Dedifferentiated amniotic fluid mesenchymal stem cell (primary cell): ENCODE data around the gene KRTAP9-9.
"Not testable (repeated sequence)": the region's sequence is repeated elsewhere in the genome, so short reads cannot be mapped to it uniquely, and the experiment has no call there.

ENCODE experiments used
- DNase-seq: peaks from one replicate; pipeline ENCODE4 v3.0.0-alpha.2; 2016; ENCODE audit errors: extremely low spot score

KRTAP9-9 gene

GRCh38 chr17:41255381-41256290, at the start of gene KRTAP9-9:
TSS of gene KRTAP9-9 (plus strand) at chr17:41255384.
- not testable (repeated sequence) for DNase-seq

DNA sequence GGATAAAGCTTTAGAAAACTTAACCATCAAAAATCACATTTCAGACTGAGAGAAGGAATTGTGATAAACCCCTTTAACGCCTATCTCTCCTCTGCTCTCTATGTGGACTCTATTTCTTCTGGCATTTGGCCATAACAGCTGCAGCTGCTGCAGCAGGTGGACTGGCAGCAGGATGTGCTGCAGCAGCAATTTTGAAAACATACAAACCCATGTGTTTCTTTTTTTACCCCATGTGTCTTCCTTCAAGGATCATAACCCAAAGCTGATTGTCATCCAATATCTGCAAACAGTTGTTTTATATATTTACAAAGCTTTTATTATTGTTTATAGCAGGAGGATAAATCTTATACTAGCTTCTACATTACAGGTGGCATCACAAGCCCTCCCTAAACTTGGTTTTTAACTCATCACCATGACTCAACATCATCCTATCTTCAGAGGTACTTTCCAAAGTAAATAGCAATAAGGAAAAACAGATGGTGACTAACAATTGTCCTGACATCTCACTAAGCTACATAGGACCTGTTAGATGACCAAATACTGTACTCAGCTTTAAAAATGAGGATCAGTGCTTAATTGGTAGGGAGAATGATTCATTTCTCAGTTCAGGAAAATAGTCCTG, 43.2 kb upstream of the KRTAP9-9 start:
- DNase-seq: no peak

DNA sequence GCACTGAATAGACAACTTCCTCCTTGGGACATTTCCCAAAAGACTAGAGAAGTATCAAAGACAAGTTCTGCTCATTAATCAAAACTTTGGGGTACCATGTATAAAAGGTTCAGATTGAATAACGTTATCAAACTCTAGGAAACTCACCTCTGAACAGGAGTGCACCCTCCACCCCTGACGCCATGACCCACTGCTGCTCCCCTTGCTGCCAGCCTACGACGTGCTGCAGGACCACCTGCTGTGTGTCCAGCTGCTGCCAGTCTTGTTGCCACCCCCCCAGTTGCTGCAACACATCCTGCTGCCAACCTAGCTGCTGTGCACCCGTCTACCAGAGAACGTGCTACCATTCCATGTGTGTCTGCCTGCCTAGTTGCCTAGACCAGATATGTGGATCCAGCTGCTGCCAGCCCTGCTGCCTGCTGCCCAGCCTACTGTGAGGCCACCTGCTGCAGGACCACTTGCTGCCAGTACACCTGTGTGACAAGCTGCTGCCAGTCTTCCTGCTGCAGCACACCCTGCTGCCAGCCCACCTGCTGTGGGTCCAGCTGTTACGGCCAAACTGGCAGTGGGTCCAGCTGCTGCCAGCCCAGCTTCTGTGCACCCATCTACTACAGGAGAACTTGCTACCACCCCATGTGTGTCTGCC, 42.5 kb upstream of the KRTAP9-9 start:
- no peak for DNase-seq

DNA sequence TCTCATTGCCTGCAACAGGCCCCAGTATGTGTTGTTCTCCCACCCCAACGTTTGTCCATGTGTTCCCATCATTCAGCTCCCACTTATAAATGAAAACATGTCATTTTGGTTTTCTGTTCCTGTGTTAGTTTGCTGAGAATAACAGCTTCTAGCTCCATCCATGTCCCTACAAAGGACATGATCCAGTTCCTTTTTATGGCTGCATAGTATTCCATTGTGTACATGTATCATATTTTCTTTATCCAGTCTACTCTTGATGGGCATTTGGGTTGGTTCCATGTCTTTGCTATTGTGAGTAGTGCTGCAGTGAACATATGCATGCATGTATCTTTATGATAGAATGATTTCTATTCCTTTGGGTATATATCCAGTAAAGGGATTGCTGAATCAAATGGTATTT, 39.5 kb upstream of the KRTAP9-9 start:
- DNase-seq: no peak

- DNase-seq: peak; percentile 16
Observed at GRCh38 chr17:41223821-41224220, 31.4 kb upstream of the KRTAP9-9 start.

DNA sequence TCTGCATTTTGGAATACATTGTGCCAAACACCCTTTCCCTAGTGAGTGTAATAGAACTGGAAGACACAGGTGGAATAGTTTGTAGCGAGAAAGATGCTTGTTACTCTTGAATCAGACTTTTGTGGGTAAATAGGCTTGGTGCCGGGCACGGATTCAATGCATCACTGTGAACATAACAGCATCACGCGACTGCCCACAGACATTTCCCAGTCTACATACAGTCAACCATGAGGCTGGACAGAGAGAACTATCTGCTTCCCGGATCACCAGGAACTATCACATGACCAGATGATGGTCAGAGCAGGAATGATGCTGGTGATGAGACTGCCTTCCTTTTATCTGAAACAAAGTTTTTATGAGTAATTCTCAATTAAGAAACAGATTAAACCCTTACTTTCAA, 29.1 kb upstream of the KRTAP9-9 start:
- no peak for DNase-seq

GRCh38 chr17:41226598-41227095, 28.5 kb upstream of the KRTAP9-9 start, which contains the start of gene KRTAP9-2:
TSS of gene KRTAP9-2 (plus strand) at chr17:41226648. CDS start at chr17:41226655, 7 bp downstream.
- DNase-seq: not testable (repeated sequence)

DNA sequence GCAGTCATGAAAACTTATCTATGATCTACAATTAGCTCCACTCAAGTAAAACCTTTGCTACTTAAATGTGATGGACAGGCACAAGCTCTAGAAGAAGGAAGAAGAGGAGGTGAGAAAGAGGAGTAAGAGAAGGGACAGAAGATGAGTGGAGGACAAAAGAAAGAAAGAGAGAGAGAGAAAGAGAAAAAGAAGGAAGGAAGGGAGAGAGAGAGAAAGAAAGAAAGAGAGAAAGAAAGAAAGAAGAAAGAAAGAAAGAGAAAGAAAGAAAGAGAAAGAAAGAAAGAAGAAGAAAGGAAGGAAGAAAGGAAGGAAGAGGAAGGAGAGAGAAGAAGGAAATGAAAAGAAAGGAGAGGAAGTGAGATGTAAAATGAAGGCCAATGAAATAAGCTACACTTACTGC, 25.1 kb upstream of the KRTAP9-9 start:
- no peak for DNase-seq

DNA sequence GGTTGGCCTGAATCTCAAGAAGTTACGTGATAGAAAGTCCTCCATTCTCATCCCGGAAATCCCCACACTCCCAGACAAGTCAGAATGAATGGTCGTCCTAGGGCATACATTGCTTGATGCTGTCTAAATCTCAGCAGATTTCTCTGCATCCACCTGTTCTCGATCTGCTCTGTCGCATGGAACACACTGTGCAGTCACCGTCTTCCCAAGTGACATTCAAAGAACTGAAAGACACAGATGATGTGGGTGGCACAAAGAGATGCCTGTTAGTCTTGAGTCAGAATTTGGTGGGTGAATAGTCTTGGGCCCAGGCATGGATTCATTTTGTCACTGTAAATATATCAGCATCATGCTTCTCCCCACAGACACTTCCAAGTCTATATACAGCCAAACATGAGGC, 23.5 kb upstream of the KRTAP9-9 start:
- no peak for DNase-seq

GRCh38 chr17:41232399-41233105, 22.6 kb upstream of the KRTAP9-9 start, which contains the start of gene KRTAP9-3:
TSS of gene KRTAP9-3 (plus strand) at chr17:41232449. CDS start at chr17:41232502, 53 bp downstream.
- DNase-seq: not testable (repeated sequence)

GRCh38 chr17:41237116-41237515, 18.1 kb upstream of the KRTAP9-9 start:
- not testable (repeated sequence) for DNase-seq

DNA sequence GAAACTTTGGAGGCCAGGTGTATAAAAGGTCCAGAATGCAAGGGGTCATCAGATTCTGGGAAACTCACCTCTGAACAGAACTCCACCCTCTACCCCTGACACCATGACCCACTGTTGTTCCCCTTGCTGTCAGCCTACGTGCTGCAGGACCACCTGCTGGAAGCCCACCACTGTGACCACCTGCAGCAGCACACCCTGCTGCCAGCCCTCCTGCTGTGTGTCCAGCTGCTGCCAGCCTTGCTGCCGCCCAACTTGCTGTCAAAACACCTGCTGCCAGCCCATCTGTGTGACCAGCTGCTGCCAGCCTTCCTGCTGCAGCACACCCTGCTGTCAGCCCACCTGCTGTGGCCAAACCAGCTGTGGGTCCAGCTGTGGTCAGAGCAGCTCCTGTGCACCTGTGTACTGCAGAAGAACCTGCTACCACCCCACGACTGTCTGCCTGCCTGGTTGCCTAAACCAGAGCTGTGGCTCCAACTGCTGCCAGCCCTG, 17.2 kb upstream of the KRTAP9-9 start, which contains the start of gene KRTAP9-8:
TSS of gene KRTAP9-8 (plus strand) at position 51 of the 489 bp plus-strand sequence. CDS start at position 104, 53 bp downstream.
- DNase-seq: not testable (repeated sequence)

GRCh38 chr17:41246995-41247787, 8.0 kb upstream of the KRTAP9-9 start:
- DNase-seq: not testable (repeated sequence)

DNA sequence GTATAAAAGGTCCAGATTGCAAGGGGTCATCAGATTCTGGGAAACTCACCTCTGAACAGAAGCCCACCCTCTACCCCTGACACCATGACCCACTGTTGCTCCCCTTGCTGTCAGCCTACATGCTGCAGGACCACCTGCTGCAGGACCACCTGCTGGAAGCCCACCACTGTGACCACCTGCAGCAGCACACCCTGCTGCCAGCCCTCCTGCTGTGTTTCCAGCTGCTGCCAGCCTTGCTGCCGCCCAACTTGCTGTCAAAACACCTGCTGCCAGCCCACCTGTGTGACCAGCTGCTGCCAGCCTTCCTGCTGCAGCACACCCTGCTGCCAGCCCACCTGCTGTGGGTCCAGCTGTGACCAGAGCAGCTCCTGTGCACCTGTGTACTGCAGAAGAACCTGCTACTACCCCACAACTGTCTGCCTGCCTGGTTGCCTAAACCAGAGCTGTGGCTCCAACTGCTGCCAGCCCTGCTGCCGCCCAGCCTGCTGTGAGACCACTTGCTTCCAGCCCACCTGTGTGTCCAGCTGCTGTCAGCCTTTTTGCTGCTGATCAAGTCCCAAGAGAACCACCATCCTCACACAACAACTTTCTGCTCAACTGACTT, 5.4 kb upstream of the KRTAP9-9 start, which contains the start of gene KRTAP9-4:
TSS of gene KRTAP9-4 (plus strand) at position 51 of the 604 bp plus-strand sequence. CDS start at position 85, 34 bp downstream.
- not testable (repeated sequence) for DNase-seq

DNA sequence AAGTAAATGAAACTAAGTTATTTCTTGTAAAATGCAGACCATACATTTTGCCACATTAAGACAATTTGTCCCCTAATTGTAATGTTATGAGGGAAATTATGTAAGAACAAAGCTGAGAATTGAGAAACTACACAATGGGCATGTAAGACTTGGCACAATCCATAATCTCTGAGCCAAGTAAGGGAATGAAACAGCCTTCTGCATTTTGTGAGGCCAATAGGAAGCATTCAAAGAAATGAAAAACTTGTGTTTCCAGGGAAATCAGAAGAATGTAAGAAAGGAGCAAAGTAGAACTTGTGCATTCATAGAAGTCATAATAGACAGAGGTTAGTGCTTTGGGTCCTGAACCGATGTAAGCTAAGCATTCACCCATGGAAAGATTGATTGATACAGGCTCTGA, 3.9 kb upstream of the KRTAP9-9 start:
- no peak for DNase-seq

GRCh38 chr17:41254861-41255260, 323 bp upstream of the KRTAP9-9 start:
- no peak for DNase-seq

DNA sequence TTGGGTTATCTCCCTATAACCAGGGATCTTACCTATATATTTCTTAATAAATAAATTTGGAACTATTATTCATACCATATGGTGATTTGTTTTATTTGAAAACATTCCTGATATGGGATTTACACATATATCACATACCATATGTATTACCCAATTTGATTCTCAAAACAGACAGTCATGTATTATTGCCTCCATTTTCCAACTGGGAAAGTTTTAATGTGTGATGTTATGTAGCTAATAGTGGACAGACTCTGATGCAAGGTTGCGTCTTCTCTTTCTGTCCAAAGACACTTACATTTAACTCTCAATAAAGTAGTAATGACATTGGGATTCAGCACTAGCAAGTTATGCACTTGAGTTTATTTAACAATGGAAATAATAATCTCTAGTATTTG, 1.1 kb downstream of the KRTAP9-9 start:
- DNase-seq: no peak

DNA sequence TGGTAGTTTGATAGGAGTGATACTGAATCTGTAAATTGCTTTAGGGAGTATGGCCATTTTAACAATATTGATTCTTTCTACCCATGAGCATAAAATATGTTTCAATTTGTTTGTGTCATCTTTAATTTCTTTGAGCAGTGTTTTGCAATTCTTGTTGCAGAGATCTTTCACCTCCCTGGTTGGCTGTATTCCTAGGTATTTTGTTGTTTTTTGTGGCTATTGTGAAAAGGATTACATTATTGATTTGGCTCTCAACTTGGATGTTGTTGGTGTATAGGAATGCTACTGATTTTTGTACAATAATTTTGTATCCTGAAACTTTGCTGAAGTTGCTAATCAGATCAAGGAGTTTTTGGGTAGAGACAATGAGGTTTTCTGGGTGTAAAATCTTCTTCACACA, 3.2 kb downstream of the KRTAP9-9 start:
- DNase-seq: no peak

GRCh38 chr17:41263212-41263611, 8.0 kb downstream of the KRTAP9-9 start:
- no peak for DNase-seq

- no peak for DNase-seq
Observed at GRCh38 chr17:41264599-41264998, 9.4 kb downstream of the KRTAP9-9 start.
